GM20431 (cell line): Measurements from ENCODE around the gene AKIRIN1.
"Not testable (repeated sequence)": the region's sequence is repeated elsewhere in the genome, so short reads cannot be mapped to it uniquely, and the experiment has no call there.

Source experiments
- in situ Hi-C: fragments of 300-500 bp; cut with MseI, MboI; formaldehyde crosslinking; loops from one replicate; pipeline ENCODE4 v1.15.0; 2020; ENCODE audit warnings: low sequenced_read_pairs; ENCODE audit not compliant: unreplicated experiment

The AKIRIN1 gene

GRCh38 chr1:39036678-39037077 lies 45.6 kb downstream of the AKIRIN1 start:
- in situ Hi-C loops: no loop called here

- in situ Hi-C loops: no loop called here
These were observed 52.4 kb downstream of the AKIRIN1 start for GRCh38 chr1:39043513-39043912.

GRCh38 chr1:39044762-39045161 lies 53.7 kb downstream of the AKIRIN1 start:
- in situ Hi-C loops: no loop called here

GRCh38 chr1:39045231-39045630 lies 54.2 kb downstream of the AKIRIN1 start:
- in situ Hi-C loops: no loop called here

GRCh38 chr1:39046613-39047210 lies 55.6 kb downstream of the AKIRIN1 start:
- in situ Hi-C loops: no loop called here

- in situ Hi-C loops: no loop called here
These were observed 56.5 kb downstream of the AKIRIN1 start for GRCh38 chr1:39047374-39048229.

- in situ Hi-C loops: no loop called here
These were observed 57.8 kb downstream of the AKIRIN1 start for GRCh38 chr1:39048745-39049370.

GRCh38 chr1:39050001-39050400 lies 58.9 kb downstream of the AKIRIN1 start:
- in situ Hi-C loops: no loop called here

- in situ Hi-C loops: not testable (repeated sequence)
These were observed 60.2 kb downstream of the AKIRIN1 start for GRCh38 chr1:39051193-39051850.

- in situ Hi-C loops: no loop called here
These were observed 60.9 kb downstream of the AKIRIN1 start for GRCh38 chr1:39051956-39052355.

- in situ Hi-C loops: not testable (repeated sequence)
These were observed 64.2 kb downstream of the AKIRIN1 start for GRCh38 chr1:39055213-39055710.
